HG03139 (cell line): ENCODE data around the gene KDM5B.
A peak's percentile ranks its signal among the peaks of the same experiment; 100 is the strongest.
"Not testable (repeated sequence)": the region's sequence is repeated elsewhere in the genome, so short reads cannot be mapped to it uniquely, and the experiment has no call there.

Experiments used
- ATAC-seq: cut with Tn5 transposase; IDR thresholded peaks from one replicate; pipeline ENCODE4 v1.9.1; 2021; ENCODE audit not compliant: unreplicated experiment

KDM5B gene

GRCh38 chr1:202815120-202815519, 6.9 kb upstream of the KDM5B start:
- ATAC-seq = no peak

- no peak for ATAC-seq
These were observed 4.2 kb upstream of the KDM5B start for GRCh38 chr1:202812176-202813026.

- no peak for ATAC-seq
These were observed 3.3 kb upstream of the KDM5B start for GRCh38 chr1:202811296-202812175.

- peak; percentile 56 for ATAC-seq
These were observed 2.5 kb upstream of the KDM5B start, which contains the start of gene PCAT6 for GRCh38 chr1:202810615-202811295. PCAT6 (plus strand) TSS chr1:202810954.

GRCh38 chr1:202810193-202810614, 2.0 kb upstream of the KDM5B start:
- ATAC-seq = no peak

- ATAC-seq = no peak
These were observed 1.5 kb upstream of the KDM5B start for GRCh38 chr1:202809597-202810159.

GRCh38 chr1:202807451-202807925, 733 bp downstream of the KDM5B start:
- ATAC-seq = no peak

GRCh38 chr1:202806845-202807450, 1.3 kb downstream of the KDM5B start:
- no peak for ATAC-seq

GRCh38 chr1:202805886-202806844, 2.1 kb downstream of the KDM5B start:
- no peak for ATAC-seq

GRCh38 chr1:202804126-202804525, 4.1 kb downstream of the KDM5B start:
- ATAC-seq = no peak

- no peak for ATAC-seq
These were observed 5.0 kb downstream of the KDM5B start for GRCh38 chr1:202802998-202803932.

- no peak for ATAC-seq
These were observed 6.2 kb downstream of the KDM5B start for GRCh38 chr1:202802034-202802433.

GRCh38 chr1:202801175-202801574, 7.0 kb downstream of the KDM5B start:
- no peak for ATAC-seq

- no peak for ATAC-seq
These were observed 7.5 kb downstream of the KDM5B start for GRCh38 chr1:202800742-202801141.

- ATAC-seq = no peak
These were observed 9.4 kb downstream of the KDM5B start for GRCh38 chr1:202798792-202799331.

- ATAC-seq = no peak
These were observed 10.0 kb downstream of the KDM5B start for GRCh38 chr1:202798260-202798659.

GRCh38 chr1:202796670-202797069, 11.6 kb downstream of the KDM5B start:
- ATAC-seq = no peak

- ATAC-seq = not testable (repeated sequence)
These were observed 13.3 kb downstream of the KDM5B start for GRCh38 chr1:202794931-202795330.
